ENCODE data around the gene ELL2. TPM values are rescaled to one million over a fixed set of nuclear protein-coding genes. Genes with fewer than 3 reads are reported as not detected.

The ELL2 gene
- total and polyA plus RNA-seq, 2 donors (not counting 1 experiment from before 2014, with no cell fraction given) = 7.2 to 27.0 TPM

DNA sequence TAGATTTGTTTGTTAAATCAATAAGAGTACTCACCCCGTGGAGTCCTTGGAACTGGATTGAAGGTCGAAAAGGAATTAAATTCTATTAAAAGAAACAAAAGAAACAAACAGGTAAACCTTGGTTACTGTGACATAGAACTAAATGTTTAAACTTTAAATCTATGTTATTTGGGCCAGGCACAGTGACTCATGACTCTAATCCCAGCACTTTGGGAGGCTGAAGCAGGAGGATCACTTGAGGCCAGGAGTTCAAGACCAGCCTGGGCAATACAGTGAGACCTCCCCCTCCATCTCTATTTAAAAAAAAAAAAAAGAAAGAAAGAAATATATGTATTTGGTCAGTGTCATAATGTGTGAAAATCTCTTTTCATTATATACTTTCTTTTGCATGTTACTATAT lies 18.7 kb downstream of the ELL2 start:
- Histone ChIP-seq H3K36me3 (replicated peaks in 1 of 2; ENCODE audit: control extremely low read depth in 1 of 2, control insufficient read depth in 1 of 2, extremely low read depth in 1 of 2, insufficient read depth in 2 of 2, low read length in 1 of 2) (peaks cover 0 to 2% of the 10 kb centered on the region in 2 experiments), H4K20me1 (ENCODE audit: control insufficient read depth, insufficient read depth, low read length, poor library complexity, severe bottlenecking) (peaks cover 24% of the 10 kb centered on the region), H3K9ac (ENCODE audit: low read length) (no peak overlapping the region), H3K9me3 (ENCODE audit: control extremely low read depth in 1 of 3, control insufficient read depth in 2 of 3, insufficient read depth in 1 of 3, low read length in 2 of 3) (peaks cover 0 to under 1% (median 0%) of the 10 kb centered on the region in 3 donors), H3K27me3 (replicated peaks in 1 of 4; ENCODE audit: control extremely low read depth in 1 of 4, control insufficient read depth in 3 of 4, insufficient read depth in 4 of 4, low read length in 3 of 4) (no peaks in the 10 kb centered on the region), H3K27ac (ENCODE audit: low read length in 2 of 2) (no peak overlapping the region), H3K4me3 (ENCODE audit: control extremely low read depth in 1 of 5, extremely low read depth in 1 of 5, insufficient read depth in 1 of 5, low read depth in 2 of 5, low read length in 4 of 5) (no peak overlapping the region), H3K4me2 (replicated peaks; ENCODE audit: low read depth, low read length, poor library complexity, severe bottlenecking) (no peak overlapping the region), H3K4me1 (ENCODE audit: control insufficient read depth in 2 of 2, insufficient read depth in 2 of 2, low read length in 2 of 2) (no peaks in the 10 kb centered on the region), H3K79me2 (ENCODE audit: control insufficient read depth, insufficient read depth, low read length) (peaks cover 21% of the 10 kb centered on the region), H2AFZ (ENCODE audit: insufficient read depth, low read depth, low read length, poor library complexity, severe bottlenecking) (no peak overlapping the region)
- no peak for TF ChIP-seq EZH2 (IDR thresholded peaks at IDR 0.05; ENCODE audit: borderline replicate concordance, insufficient read depth, low read depth, low read length, poor library complexity, severe bottlenecking)
- TF ChIP-seq, protein P1, sequence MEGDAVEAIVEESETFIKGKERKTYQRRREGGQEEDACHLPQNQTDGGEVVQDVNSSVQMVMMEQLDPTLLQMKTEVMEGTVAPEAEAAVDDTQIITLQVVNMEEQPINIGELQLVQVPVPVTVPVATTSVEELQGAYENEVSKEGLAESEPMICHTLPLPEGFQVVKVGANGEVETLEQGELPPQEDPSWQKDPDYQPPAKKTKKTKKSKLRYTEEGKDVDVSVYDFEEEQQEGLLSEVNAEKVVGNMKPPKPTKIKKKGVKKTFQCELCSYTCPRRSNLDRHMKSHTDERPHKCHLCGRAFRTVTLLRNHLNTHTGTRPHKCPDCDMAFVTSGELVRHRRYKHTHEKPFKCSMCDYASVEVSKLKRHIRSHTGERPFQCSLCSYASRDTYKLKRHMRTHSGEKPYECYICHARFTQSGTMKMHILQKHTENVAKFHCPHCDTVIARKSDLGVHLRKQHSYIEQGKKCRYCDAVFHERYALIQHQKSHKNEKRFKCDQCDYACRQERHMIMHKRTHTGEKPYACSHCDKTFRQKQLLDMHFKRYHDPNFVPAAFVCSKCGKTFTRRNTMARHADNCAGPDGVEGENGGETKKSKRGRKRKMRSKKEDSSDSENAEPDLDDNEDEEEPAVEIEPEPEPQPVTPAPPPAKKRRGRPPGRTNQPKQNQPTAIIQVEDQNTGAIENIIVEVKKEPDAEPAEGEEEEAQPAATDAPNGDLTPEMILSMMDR (IDR thresholded peaks at IDR 0.05) = no peak
- H3K9me3 Mint-ChIP-seq (ENCODE audit: insufficient read depth) = no peaks in the 10 kb centered on the region
- H3K27me3 Mint-ChIP-seq = no peaks in the 10 kb centered on the region
- ATAC-seq (ENCODE audit: low read depth) (no peak), DNase-seq (no peak)
- WGBS (ENCODE audit: insufficient coverage) = no CpG with 5 or more reads among the region's 2 CpGs
- no peak overlapping the region for H3K4me3 Mint-ChIP-seq
- H3K4me1 Mint-ChIP-seq = peaks cover 10% of the 10 kb centered on the region
- CTCF ChIA-PET = interaction anchor here (1.1 kb wide), 1 partner anchor 123 kb away, joined by 3 read pairs; no protein-coding TSS in a partner anchor
- intact Hi-C loops (cut with micrococcal nuclease) = no loop called here
- POLR2A ChIA-PET = no interaction called here
- no peak overlapping the region for H3K27ac Mint-ChIP-seq

DNA sequence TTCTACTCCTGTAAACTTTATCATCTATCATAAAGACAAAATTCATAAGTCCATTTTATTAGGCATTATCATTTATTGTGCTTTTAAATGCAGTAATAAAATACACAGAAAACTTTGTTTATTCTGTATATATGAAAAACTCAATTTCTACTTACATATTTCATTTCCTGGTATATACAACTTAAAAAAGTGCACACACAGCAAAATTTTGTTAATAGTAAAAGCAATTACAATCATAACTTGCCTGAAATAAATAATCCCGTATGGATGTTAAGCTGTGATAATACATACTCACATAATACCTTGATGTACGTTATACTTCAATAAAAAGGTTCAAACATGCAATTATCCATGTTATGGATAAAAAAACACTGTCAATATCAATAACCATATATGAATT lies 19.2 kb downstream of the ELL2 start:
- Mint-ChIP-seq H3K4me1 (peaks cover 10% of the 10 kb centered on the region), H3K27ac (no peak overlapping the region), H3K4me3 (no peak overlapping the region), H3K27me3 (no peaks in the 10 kb centered on the region), H3K9me3 (ENCODE audit: insufficient read depth) (no peaks in the 10 kb centered on the region)
- ChIA-PET POLR2A (no interaction called here), CTCF (interaction anchor here (0.8 to 1.1 kb wide), 2 partner anchors 15 to 122 kb away, joined by 3 read pairs; no protein-coding TSS in a partner anchor)
- intact Hi-C loops (cut with micrococcal nuclease) = no loop called here
- no peak overlapping the region for H3K27ac ChIP-seq (ENCODE audit: low read length in 2 of 2)
- H3K9ac ChIP-seq (ENCODE audit: low read length) = no peak overlapping the region
- no peaks in the 10 kb centered on the region for H3K27me3 ChIP-seq (replicated peaks in 1 of 4; ENCODE audit: control extremely low read depth in 1 of 4, control insufficient read depth in 3 of 4, insufficient read depth in 4 of 4, low read length in 3 of 4)
- no peaks in the 10 kb centered on the region for H3K9me3 ChIP-seq (ENCODE audit: control extremely low read depth in 1 of 3, control insufficient read depth in 2 of 3, insufficient read depth in 1 of 3, low read length in 2 of 3)
- ATAC-seq (ENCODE audit: low read depth) (no peak), DNase-seq (no peak)
- peaks cover 24% of the 10 kb centered on the region for H4K20me1 ChIP-seq (ENCODE audit: control insufficient read depth, insufficient read depth, low read length, poor library complexity, severe bottlenecking)
- H3K4me3 ChIP-seq (ENCODE audit: control extremely low read depth in 1 of 5, extremely low read depth in 1 of 5, insufficient read depth in 1 of 5, low read depth in 2 of 5, low read length in 4 of 5) = no peak overlapping the region
- TF ChIP-seq EZH2 (IDR thresholded peaks at IDR 0.05; ENCODE audit: borderline replicate concordance, insufficient read depth, low read depth, low read length, poor library complexity, severe bottlenecking) = no peak
- TF ChIP-seq, protein P1 (IDR thresholded peaks at IDR 0.05) = no peak
- no peak overlapping the region for H2AFZ ChIP-seq (ENCODE audit: insufficient read depth, low read depth, low read length, poor library complexity, severe bottlenecking)
- H3K4me2 ChIP-seq (replicated peaks; ENCODE audit: low read depth, low read length, poor library complexity, severe bottlenecking) = no peak overlapping the region
- WGBS (ENCODE audit: insufficient coverage) = no CpG with 5 or more reads among the region's 2 CpGs
- H3K36me3 ChIP-seq (replicated peaks in 1 of 2; ENCODE audit: control extremely low read depth in 1 of 2, control insufficient read depth in 1 of 2, extremely low read depth in 1 of 2, insufficient read depth in 2 of 2, low read length in 1 of 2) = peaks cover 0 to 2% of the 10 kb centered on the region in 2 experiments
- H3K4me1 ChIP-seq (ENCODE audit: control insufficient read depth in 2 of 2, insufficient read depth in 2 of 2, low read length in 2 of 2) = no peaks in the 10 kb centered on the region
- H3K79me2 ChIP-seq (ENCODE audit: control insufficient read depth, insufficient read depth, low read length) = peaks cover 19% of the 10 kb centered on the region
